HG02884 (cell line): ENCODE results near the gene RPL7L1.
"Not testable (repeated sequence)": the region's sequence is repeated elsewhere in the genome, so short reads cannot be mapped to it uniquely, and the experiment has no call there.

Experiments
- ATAC-seq: cut with Tn5 transposase; IDR thresholded peaks from one replicate; pipeline ENCODE4 v1.9.1; 2021; ENCODE audit warnings: mild to moderate bottlenecking, moderate library complexity; ENCODE audit not compliant: unreplicated experiment

RPL7L1 gene

DNA sequence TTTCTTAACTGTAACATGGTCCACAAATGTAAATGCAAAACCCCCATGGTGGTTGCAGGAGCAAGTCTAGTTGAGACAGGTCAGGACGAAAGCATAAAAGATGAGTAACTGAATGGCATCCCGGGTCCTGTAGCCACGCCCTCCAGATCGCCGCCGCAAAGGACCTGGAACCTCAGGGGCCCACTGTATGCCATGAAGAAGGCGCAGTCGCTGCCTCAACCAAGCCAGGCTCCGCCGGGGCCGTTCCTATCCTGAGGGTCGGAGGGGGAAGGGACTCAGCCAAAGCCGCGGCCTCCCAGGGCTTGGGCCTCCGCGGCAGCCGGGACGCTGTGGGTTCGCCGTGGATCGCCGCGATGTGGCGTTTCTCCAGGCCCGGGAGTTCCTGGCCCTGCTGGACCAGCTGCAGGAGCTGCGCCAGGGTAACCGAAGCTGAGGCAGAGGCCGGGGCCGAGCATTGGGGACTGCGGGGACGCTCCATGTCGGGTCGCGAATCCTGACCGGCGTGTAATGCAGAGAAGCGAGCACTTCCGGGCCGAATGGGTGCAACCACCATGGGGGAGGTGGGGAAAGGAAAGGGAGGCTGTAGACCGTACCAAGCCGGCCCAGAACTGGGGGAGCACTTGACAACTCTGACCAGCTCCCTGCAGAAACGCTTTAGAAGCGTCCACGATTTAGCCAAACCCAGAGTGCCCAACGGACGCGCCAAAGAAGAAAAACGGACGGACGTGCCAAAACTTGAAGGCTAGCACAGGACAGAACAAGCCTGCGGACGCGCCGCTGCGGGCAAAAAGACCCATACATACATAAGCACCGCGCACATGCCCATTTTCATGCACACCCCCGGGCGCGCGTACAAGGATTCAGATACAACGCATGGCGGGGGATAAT, 11.1 kb downstream of the RPL7L1 start:
- peak; percentile 76 for ATAC-seq

DNA sequence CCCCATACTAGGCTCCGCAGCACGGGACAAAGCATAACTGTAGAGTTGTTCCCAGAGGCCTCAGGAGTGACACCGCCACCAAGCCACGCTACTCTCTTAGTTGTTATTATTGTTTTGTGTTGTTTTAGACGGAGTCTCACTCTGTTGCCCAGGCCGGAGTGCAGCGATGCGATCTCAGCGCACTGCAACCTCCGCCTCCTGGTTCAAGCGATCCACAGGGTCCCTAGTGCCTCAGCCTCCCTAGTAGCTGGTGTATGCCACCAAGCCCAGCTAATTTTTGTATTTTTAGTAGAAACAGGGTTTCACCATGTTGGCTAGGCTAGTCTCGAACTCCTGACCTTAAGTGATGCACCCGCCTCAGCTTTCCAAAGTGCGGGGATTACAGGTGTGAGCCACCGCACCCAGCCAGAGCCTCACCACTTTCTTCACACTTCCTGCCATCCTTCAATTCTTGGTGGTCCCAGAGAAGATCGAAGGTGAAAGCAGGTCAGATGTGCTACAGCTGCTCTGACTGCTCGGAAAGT, 11.8 kb downstream of the RPL7L1 start:
- ATAC-seq = no peak

DNA sequence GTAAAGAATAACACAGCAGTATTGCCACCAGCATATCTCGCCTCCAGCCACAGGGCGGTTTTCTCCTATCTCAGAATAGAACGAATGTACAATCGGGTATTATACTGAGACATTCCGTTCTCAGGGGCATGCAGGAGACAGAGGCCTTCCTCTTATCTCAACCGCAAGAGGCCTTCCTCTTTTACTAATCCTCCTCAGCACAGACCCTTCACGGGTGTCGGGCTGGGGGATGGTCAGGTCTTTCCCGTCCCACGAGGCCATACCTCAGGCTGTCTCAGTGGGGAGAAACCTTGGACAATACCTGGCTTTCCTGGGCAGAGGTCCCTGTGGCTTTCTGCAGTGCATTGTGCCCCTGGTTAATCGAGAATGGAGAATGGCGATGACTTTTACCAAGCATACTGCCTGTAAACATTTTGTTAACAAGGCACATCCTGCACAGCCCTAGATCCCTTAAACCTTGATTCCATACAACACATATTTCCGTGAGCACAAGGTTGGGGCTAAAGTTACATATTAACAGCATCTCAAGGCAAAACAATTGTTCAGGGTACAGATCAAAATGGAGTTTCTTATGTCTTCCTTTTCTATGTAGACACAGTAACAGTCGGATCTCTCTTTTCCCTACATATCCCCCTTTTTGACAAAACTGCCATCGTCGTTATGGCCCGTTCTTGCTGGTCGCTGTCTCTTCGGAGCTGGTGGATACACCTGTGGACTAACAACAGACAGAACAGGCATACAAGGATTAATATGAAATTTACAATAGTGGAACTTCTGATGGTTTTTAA, 14.8 kb downstream of the RPL7L1 start:
- not testable (repeated sequence) for ATAC-seq

DNA sequence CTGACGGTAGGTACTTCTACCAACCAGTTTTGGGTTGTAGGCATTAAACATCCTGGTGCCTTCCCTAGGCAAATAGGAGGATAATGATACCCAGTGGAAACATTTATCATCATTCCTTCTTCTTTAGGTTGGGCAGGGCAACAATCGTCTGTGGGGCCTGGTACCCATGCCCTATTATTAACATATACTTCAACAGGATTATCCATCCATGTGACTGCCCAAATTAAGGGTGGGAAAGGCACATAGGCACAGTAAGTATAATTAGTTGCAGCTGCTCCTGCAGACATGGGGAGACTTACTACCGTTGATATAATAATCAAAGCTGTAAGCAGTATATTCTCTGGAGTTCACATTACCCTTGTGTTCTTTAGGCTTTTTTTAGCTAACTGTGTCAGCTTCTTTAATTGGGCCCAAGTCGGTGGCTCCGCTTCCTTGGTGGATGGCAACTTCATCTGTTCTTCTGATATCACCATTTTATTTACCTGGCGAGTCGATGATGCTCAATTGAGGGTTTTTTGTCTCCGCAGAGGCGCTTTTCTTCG, 16.8 kb downstream of the RPL7L1 start:
- ATAC-seq = no peak

DNA sequence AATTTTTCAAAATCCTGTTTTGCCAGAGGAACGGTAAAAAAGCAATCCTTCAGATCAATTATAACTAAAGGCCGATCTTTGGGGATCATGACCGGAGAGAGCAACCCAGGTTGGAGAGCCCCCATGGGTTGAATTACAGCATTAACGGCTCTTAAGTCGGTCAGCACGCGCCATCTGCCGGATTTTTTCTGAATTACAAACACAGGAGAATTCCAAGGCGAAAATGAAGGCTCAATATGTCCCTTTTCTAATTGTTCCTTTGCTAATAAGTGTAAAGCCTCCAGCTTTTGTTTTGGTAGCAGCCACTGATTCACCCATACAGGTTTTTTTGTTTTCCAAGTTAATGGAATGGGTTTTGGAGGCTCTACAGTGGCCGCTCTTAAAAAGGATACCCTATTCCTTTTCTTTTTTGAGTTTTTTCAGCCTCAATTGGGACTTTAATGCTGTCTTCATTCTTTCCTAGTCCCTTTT, 19.5 kb downstream of the RPL7L1 start:
- ATAC-seq = no peak

DNA sequence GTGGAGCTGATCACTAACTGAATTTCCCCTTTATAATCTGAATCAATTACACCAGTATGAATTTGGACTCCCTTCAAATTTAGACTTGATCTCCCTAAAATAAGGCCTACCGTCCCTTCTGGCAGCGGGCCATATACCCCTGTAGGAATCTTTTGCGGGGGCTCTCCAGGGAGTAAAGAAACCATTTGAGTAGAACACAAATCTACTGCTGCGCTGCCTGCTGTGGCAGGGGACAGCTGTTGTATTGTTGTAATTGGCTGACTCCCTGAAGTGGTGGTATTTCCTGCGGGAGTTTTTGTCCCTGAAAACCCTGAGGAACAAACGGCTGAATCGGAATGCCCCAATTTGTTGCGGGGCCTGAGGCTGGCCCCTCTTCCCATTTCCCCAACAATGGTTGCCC, 20.5 kb downstream of the RPL7L1 start:
- no peak for ATAC-seq

DNA sequence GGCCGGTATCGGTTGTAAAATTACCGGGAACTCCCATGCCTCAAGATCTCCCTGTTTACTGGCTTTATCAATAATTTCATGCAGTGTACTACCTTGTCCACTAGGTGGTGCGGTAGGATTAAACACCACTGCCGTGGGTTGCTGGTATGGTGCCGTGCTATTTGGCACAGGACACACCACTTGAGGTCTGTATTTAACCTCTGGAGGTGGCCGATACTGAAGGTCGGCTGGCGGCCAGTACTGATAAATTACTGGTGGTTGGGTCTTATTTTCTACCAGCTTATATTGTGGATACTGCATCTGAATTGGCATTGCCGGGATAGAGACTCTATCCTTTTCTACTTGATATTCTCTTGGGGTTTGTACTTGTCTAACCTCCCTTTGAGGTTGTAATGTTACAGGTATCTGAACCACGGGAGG, 22.1 kb downstream of the RPL7L1 start:
- ATAC-seq = no peak

DNA sequence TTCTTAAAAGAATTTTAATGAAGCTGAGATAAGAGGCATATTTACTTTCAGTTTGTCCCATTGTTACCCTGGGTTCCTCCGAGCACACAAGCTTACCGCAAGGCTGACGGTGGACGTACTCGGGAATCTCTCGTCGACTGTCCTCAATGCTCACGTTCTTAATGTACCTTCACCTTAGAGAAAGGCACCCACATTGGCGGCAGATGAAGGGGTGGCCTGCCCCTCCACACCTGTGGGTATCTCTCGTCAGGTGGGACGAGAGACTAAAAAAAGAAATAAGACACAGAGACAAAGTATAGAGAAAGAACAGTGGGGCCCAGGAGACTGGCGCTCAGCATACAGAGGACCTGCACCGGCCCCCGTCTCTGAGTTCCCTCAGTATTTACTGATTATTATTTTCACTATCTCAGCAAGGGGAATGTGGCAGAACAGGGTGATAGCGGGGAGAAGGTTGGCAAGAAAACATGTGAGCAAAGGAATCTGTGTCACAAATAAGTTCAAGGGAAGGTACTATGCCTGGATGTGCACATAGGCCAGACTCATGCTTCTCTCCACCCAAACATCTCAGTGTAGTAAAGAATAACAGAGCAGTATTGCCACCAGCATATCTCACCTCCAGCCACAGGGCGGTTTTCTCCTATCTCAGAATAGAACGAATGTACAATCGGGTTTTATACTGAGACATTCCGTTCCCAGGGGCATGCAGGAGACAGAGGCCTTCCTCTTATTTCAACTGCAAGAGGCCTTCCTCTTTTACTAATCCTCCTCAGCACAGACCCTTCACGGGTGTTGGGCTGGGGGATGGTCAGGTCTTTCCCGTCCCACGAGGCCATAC, 23.2 kb downstream of the RPL7L1 start:
- ATAC-seq = not testable (repeated sequence)

DNA sequence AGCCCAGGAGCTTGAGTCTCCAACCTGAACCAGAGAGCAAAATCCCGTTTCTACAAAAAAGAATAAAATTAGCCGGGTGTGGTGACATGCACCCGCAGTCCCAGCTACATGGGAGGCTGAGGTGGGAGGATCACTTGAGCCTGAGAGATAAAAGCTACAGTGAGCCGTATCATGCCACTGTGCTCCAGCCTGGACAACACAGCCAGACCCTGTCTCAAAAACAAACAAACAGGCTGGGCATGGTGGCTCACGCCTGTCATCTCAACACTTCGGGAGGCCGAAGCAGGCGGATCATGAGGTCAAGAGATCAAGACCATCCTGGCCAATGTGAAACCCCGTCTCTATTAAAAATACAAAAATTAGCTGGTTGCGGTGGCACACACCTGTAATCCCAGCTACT, 25.1 kb downstream of the RPL7L1 start:
- no peak for ATAC-seq

DNA sequence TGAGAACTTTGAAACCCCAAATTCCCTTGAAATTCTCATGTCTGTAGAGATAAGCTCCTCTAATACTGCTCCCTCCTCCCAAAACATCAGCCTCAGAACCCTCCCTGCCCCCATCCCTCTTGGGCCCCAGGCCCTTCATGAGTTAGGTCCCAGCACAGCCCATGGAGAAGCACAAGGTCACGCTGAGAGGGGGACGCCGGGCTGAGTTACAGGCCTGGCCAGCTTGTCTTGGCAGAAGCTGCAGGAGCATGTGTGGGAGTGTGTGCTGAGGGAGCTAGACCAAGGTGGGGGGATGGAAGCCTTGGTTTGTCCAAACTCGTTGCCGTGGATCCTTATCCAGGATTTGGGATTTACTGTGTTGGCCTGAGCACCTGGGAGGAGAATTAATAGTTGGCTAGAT, 27.9 kb downstream of the RPL7L1 start:
- ATAC-seq = no peak

DNA sequence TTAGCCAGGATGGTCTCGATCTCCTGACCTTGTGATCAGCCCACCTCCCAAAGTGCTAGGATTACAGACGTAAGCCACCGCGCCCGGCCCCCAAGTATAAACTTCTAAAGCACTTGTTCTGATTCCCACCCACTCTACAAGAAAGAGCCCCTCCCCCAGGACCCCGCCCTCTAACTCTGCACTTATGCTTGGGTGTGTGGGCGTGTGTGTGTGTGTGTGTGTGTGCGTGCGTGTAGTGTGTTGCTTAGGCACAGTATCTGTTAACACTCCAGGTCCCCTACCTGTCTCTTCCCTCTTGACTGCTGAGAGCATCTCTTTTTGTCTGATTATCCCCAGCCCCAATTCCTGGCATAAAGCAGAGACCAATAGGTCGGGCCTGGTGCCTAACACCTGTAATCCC, 30.4 kb downstream of the RPL7L1 start:
- ATAC-seq = no peak

DNA sequence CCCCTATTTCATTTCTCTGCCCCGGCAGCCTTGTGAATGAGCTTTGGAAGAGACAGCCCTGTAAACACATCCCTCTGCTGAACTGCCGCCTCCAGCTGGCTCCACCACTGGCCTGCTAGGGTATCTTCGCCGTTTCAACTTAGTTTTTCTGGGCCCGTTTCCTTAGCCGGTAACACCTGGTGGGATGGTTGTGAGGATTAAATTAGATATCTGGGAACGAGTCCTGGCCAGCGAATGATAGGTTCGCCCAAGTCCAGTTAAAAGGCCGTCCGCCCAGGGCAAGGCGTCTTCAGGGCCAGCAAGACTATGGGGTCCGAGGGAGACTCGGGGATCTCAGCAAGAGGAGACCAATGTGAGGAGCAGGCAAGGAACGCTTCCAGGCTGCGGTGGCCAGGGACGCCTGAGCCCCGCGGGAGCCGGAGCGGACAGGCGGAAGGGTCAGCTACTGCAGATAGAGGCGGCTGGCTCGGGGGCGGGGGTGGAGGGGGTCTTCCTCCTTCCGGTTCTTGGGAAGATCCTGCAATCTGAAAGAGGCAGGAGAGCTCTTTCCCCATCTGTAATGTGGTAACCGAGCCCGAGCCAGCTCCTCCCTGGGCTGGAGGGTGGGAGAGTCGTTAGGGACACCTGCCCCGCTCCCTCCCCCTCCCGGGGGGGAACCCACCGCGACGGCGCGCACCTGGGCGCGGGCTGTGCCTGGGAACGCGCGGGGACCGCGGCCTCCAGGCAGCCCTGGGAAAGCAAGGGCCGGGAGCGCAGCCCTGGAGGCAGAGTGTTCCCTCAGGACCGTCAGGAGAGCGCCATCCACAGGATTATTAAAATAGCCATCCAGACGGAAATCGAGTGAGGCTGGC, 32.0 kb downstream of the RPL7L1 start:
- ATAC-seq = no peak

DNA sequence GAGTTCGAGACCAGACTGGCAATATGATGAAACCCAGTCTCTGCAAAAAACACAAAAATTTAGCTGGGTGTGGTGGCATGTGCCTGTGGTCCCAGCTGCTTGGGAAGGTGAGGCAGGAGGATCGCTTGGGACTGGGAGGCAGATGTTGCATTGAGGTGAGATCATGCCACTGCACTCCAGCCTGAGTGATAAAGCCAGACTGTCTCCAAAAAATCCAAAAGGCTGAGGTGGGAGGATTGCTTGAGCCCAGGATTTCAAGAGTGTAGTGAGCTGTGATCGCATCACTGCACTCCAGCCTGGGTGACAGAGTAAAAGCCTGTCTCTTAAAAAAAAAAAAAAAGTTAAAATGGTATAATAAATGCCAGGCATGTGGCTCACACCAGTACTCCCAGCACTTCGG, 35.1 kb downstream of the RPL7L1 start:
- ATAC-seq = no peak

DNA sequence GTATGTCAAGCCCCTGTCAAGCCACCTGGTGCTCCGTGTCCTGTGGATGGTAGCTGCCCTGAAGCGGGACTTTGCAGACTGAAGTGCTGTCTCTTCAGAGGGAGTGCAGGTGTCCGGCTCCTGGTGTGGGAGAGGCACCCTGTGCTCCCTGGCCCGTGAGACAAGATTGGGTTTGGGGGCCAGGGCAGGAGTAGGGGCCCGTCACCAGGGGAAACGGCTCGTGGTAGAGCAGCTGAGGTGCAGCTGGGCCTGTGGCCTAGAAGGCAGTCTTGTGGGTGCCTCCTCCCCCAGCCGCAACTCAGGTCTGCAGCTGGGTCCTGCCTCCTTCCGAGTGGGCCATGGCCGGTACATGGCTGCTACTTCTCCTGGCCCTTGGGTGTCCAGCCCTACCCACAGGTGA, 36.3 kb downstream of the RPL7L1 start, which contains the start of gene PTCRA:
PTCRA (plus strand) TSS at position 322 of the 400 bp plus-strand sequence; CDS start at position 339, 17 bp downstream.
- ATAC-seq = no peak

DNA sequence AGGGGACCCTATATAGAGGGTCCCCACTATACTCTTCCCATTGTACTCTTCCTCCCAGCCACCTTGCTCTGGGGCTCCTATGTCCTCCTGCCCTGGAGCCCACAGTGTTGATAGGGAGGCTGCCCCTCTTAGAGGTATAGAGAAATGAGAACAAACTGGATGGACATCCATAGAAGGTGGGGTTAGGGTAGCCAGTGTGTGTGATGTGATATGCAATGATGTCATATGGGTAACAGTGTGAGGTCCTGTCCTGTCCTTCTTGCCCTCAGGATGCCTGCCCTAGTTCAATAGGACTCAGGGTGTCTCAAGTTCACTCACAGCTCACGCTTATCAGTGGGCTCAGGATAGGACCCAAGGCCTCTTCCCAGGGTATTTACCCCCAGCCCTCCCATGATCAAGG, 36.9 kb downstream of the RPL7L1 start:
- ATAC-seq = no peak

DNA sequence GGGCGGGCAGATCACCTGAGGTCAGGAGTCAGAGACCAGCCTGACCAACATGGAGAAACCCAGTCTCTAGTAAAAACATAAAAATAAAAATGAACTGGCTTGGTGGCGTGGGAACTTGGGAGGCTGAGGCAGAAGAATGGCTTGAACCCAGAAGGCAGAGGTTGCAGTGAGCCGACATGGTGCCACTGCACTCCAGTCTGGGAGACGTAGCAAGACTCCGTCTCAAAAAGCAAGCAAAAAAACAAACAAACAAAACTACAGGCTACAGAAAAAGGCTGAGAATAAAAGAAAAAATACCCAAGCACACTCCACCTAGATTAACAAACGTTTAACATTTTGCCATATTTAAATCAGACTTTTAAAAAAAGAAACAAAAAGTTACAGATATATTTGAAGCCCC, 42.4 kb downstream of the RPL7L1 start:
- ATAC-seq = no peak

DNA sequence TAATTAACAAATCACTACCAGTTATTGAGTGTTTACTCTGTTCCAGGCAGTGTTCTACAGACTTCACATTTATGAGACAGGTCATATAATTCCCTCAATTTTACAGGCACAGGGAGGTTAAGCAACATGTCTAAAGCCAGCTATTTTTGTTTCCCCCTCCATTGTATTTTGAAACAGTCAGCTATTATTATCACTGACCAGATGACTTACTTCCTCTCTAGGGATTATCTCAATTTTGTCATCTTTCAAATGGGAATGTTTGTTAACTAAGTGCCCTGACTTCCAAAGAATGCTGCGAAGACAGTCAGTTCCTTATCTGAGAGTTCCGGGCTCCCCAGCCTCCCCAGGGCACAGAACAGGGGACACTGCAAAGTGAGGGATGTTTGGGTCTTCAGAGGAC, 44.2 kb downstream of the RPL7L1 start:
- no peak for ATAC-seq

DNA sequence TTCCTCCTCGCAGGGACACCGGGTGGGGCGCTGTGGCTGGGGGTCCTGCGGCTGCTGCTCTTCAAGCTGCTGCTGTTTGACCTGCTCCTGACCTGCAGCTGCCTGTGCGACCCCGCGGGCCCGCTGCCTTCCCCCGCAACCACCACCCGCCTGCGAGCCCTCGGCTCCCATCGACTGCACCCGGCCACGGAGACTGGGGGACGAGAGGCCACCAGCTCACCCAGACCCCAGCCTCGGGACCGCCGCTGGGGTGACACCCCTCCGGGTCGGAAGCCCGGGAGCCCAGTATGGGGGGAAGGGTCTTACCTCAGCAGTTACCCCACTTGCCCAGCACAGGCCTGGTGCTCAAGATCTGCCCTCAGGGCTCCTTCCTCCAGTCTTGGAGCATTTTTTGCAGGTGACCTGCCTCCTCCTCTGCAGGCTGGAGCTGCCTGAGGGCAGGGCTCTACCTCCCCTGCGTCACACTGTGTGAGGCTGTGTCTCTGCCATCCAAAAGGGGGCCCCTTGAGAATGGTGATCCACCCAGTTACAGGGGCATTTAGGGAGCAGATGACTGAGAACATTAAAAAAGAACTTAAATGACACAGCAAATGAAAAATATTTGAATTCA, 45.9 kb downstream of the RPL7L1 start:
- ATAC-seq = no peak
